ENCODE results near the gene ARL6IP4. TPM values are rescaled to one million over a fixed set of nuclear protein-coding genes. Genes with fewer than 3 reads are reported as not detected.
"Not testable (repeated sequence)": the region's sequence is repeated elsewhere in the genome, so short reads cannot be mapped to it uniquely, and the experiment has no call there.

ARL6IP4 gene
- total RNA-seq, 1 experiment from 2014 or later: 347 TPM

DNA sequence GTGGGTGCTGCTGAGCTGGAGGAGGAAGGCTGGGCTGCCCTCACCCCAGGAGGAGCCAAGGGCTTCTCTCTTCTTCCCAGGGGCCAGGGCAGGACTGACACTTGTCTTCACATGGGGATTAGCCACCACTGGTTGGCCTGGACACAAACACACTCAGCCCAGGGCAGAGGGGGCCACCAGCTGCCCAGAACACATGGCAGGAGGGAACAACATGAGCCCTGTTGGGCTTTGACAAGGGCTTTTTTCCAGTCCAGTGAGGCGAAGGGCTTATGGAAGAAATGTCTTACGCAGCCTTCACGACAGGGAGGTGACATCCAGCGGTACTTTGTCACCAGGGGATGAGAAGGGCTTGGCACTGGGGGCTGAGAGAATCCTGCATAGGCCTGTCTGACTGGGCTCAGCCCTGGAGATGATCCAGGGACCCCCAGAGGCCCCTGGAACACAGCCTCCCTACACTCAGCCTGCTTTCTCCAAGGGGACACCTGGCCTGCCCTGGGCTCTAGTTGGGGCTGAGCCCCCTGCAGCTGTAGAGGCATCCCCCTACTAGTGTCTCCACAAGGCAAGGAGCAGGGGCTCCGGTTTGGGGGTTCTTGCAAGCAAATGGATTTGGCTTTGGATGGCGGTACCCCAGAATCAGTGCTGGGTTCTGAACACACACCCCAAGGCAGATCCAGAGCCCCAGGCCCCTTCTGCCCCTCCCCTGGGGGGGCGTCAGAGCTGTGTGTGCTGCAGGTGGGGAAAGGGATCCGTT lies 18.9 kb downstream of the ARL6IP4 start:
- in situ Hi-C loops (cut with HindIII; ENCODE audit: low sequenced_read_pairs): no loop called here
- no peak for DNase-seq (ENCODE audit: low spot score)

DNA sequence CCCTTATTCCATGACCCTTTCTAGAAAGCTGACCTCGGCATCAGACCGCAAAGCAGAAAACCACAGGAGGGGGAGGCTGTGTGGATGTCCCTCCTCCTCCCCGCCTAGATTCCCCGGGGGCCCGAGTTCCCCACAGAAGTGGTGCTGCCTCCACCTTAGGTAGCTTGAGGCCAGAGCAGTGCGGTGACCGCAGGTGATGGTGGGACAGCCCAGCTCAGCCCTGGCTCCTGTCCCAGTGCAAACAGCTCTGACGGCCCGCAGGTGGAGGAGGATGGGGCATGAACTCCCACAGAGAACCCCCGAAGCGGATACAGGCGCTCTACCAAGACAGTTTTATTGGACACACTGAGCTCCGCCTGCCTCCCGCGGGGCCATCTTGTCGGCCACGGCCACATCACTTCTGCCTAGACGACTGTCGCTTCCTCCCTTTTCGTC lies 19.5 kb downstream of the ARL6IP4 start:
- no peak for DNase-seq (ENCODE audit: low spot score)
- in situ Hi-C loops (cut with HindIII; ENCODE audit: low sequenced_read_pairs): no loop called here

DNA sequence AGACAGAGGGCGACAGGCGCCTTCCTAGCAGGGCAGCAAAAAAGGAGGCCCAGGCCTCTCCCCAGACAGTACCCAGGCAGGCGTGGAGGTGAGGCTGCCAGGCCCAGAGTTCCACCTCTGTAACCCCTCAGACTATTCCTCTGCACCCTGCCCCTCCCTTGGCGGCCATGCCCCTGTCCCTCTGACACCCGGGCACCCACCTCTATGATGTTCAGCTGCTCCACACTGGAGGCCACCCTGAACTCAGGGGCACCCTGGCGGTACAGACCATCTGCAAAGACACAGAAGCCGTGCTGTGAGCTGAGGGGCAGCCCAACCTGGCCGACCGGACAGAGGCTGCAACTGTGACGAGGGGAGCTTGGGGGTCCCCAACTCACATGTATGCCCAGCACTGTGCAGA lies 20.1 kb downstream of the ARL6IP4 start:
- DNase-seq (ENCODE audit: low spot score): no peak
- in situ Hi-C loops (cut with HindIII; ENCODE audit: low sequenced_read_pairs): no loop called here

DNA sequence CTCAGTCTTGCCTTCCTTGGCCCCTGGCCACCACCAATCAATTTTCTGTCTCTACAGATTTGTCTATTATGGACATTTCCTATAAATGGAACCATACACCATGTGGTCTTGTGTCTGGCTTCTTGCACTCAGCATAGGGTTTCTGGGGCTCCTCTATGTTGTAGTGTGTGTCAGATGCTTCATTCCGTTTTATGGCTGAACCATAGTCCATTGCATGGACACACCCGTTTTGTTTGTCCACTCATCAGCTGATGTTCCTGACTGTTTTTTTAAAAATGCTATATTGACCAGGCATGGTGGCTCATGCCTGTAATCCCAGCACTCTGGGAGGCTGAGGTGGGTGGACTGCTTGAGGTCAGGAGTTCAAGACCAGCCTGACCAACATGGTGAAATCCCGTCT lies 21.0 kb downstream of the ARL6IP4 start:
- no peak for DNase-seq (ENCODE audit: low spot score)
- in situ Hi-C loops (cut with HindIII; ENCODE audit: low sequenced_read_pairs): no loop called here

DNA sequence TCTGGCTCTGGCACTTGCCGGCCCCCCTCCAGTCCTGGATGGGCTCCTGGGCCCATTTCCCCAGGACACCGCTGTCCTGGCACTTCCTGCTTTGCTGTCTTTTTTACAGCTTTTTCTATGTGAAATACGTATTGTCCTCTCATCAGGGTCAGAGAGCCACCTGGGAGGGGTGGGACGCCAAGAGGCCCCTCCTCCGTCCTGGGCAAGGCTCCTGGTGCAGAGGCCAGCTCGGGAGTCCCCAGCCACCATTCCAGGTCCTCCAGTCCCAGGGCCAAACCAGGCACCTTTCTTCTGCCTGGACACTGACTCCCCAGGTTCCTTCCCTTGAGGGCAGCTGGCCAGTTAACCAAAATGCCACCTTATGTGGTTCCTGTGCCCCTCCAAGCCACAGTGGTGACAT lies 22.8 kb downstream of the ARL6IP4 start:
- in situ Hi-C loops (cut with HindIII; ENCODE audit: low sequenced_read_pairs): no loop called here
- DNase-seq (ENCODE audit: low spot score): no peak

DNA sequence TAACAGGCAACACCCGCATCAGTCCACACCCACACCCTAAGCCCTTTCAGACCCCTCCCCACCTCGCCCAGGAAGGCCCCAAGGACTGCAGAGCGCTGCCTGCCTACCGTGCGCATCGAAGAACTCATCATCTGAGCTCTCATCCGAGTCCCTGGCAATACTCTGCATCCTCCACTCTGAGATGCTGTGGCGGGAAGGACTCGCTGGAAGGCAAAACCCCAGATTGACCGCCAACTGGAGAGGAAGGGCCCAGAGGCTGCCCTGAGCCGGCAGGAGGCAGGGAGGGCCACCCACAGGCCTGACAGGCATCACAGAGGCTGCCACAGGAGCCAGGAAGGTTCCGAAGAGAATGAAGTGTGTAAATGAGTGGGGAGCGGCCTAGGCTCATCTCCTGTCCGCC lies 23.8 kb downstream of the ARL6IP4 start:
- no peak for DNase-seq (ENCODE audit: low spot score)
- in situ Hi-C loops (cut with HindIII; ENCODE audit: low sequenced_read_pairs): no loop called here

DNA sequence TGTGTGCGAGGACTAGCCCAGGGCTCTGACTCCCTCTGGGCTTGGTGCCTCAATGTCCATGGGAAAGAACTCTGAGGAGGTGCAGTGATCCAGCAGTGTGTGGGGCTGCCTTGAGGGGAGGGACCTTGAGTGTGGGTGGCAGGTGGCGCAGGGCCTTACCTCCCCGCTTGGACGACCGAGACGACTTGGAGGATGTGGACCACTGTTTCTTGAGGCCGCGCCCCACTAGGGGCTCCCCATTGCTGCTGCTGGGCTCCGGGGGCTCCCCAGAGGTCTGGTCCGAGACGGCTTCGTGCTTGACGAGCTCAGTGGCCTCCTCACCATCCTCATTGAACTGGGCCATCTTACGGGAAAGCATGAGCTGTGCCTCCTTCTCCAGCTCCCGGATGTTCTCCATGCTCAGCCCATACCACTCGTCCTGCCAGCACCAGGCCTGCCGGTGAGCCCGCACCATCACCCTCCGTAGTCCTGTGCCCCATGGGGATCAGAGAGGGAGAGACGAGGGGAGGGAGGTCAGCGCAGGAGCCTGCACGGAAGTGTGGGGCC lies 24.7 kb downstream of the ARL6IP4 start:
- in situ Hi-C loops (cut with HindIII; ENCODE audit: low sequenced_read_pairs): no loop called here
- DNase-seq (ENCODE audit: low spot score): no peak

DNA sequence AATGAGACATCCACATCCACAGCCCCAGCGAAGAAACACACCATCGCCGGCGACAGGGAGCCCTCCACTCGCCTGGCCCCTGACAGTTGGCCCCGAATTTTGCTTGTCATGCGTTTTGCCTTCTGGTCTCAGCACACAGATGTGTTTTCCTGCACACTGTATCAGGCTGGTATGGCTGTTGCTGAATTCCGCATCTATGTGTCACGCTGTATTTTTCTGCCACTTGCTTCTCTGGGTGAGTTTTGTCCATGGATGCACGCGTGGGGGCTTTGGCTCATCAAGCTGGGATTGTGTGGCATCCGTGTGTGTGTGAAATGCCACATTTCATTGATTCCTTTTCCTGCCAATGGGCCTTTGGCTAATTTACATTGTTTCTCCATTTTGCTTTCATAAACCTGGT lies 26.5 kb downstream of the ARL6IP4 start:
- DNase-seq (ENCODE audit: low spot score): no peak
- in situ Hi-C loops (cut with HindIII; ENCODE audit: low sequenced_read_pairs): no loop called here

DNA sequence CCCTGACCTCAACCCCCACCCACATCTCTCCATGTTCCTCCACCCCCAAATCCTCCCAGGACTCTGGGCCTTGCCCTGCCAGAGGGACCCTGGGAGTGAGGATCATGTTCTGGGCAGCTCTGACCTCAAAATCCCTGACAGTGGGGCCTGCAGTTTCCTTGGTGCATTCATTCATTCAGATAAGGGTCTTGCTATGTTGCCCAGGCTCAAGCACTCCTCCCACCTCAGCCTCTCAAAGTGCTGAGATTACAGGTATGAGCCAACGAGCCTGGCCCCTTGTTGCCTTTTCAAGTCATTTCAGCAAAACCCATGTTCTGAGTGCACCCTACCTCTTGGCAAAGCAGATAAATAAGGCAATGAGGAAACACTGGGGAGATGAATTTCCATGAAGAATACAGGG lies 29.6 kb downstream of the ARL6IP4 start:
- in situ Hi-C loops (cut with HindIII; ENCODE audit: low sequenced_read_pairs): no loop called here

DNA sequence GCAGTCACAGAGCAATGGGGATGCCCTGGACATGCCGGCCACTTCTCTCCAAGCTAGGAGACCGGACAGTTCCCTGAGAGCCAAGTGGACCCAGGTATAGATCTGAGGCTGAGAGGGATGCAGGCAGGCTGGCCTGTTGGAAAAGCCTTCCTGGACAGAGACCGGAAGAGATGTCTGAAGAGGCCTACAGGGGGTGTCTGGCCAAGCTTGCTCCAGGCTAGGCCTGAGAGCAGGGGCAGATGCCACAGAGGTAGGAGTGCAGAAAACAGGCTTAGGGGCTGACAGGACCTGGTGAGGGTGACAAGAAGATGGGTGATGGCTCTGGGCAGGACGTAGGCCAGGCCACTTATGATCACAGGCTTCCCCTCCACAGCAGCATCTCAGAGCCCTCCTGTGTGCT lies 30.2 kb downstream of the ARL6IP4 start:
- no peak for DNase-seq (ENCODE audit: low spot score)
- in situ Hi-C loops (cut with HindIII; ENCODE audit: low sequenced_read_pairs): no loop called here

More for the DNA sequence above, 29.6 kb downstream of the ARL6IP4 start:
- DNase-seq (ENCODE audit: low spot score): no peak

DNA sequence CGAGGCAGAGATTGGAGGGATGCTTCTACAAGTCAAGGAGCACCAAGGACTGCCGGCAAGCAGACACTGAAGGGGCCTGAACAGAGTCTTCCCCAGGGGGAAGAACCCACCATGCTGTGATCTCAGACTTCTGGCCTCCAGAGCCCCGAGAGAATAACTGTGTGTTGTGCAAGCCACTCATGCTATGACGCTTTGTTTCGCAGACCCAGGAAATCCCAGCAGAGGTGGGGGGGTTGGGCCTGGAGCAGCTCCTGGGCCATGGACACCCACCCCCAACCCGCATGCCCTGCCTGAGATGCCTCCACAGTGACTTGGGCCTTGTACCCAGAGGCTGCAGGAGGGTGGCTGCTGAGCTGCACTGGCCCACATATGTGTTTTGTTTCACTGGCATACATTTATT lies 31.2 kb downstream of the ARL6IP4 start:
- in situ Hi-C loops (cut with HindIII; ENCODE audit: low sequenced_read_pairs): no loop called here

DNA sequence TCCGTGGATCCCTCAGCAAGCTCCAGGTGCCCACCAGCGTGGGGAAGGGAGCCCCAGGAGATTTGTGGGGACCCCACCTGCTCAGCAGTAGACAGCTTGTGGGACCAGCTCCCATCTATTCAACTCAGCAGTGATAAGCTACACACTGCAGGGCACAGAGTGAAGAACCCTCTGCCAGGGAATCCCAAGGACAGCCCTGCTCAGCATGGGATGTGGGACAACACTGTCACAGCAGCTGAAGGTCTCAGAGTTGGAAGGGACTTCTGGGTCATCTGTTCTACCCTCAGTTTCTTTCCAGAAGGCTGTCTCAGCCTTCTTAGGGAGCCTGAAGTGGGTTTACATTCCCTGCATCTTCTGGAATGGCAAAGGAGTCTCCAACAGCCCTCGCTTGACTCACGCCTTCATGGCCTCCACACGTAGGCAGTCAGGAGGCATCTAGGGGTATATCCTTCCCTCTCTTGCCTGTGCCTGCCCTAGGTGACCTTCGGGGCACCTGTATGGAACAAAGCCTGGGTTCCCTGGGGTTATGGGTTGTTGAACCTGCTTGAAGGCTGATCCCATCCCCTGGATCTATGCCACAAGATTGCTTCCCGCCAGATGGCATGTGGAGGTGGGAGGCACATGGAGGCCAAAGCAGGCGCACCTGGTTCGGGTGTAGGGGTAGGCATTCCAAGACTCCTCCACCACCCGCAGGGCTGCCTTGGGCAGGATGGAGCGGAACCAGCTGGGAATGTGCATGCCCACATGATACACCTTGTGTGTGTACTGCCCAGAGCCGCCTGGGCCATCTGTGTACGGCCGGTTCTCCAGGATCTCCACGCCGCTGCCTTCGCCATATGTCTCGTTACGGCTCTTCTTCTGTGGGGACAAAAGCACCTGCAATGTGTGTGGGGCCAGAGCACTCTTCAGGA lies 33.0 kb downstream of the ARL6IP4 start:
- in situ Hi-C loops (cut with HindIII; ENCODE audit: low sequenced_read_pairs): no loop called here
- DNase-seq (ENCODE audit: low spot score): peak; percentile 94

More for the DNA sequence above, 31.2 kb downstream of the ARL6IP4 start:
- DNase-seq (ENCODE audit: low spot score): no peak

DNA sequence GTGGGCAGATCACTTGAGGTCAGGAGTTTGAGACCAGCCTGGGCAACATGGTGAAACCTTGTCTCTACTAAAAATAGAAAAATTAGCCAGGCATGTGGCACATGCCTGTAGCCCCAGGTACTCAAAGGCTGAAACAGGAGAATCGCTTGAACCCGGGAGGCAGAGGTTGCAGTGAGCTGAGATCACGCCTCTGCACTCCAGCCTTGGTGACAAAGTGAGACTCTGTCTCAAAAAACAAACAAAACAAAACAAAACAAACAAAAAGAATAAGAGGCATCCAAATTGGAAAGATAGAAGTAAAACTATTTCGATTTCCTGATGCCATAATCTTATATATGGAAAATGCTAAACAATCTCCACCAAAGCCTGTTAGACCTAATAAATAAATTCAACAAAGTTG lies 34.0 kb downstream of the ARL6IP4 start:
- DNase-seq (ENCODE audit: low spot score); in situ Hi-C loops (cut with HindIII; ENCODE audit: low sequenced_read_pairs): not testable (repeated sequence)

DNA sequence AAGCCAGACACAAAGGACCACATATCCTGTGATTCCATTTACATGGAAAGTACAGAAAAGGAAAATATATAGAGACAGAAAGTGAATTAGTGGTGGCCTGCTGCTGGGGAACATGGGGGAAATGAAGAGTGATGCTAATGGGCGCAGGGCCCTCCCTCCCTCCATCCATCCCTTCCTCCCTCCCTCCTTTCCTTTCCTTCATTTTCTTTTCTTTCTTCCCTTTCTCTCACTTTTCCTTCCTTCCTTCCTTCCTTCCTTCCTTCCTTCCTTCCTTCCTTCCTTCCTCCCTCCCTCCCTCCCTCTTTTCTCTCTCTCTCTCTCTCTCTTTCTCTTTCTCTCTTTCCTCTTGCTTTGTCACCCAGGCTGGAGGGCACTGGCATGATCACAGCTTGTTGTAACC lies 37.3 kb downstream of the ARL6IP4 start:
- no peak for DNase-seq (ENCODE audit: low spot score)
- in situ Hi-C loops (cut with HindIII; ENCODE audit: low sequenced_read_pairs): no loop called here

DNA sequence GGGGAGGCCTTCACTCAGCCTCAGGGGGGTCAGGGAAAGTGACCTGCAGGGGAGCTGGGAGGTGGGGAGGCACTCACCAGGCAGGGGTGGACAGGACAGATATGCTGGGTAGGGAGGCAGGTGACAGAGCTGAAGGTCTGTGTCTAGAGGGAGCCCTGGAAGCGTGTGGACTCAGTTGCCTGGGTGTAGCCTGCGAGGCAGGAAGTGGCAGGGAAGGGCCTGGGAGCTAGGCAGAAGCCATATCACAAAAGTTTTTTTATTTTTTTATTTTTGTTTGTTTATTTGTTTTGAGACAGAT lies 39.3 kb downstream of the ARL6IP4 start:
- no peak for DNase-seq (ENCODE audit: low spot score)
- in situ Hi-C loops (cut with HindIII; ENCODE audit: low sequenced_read_pairs): no loop called here

DNA sequence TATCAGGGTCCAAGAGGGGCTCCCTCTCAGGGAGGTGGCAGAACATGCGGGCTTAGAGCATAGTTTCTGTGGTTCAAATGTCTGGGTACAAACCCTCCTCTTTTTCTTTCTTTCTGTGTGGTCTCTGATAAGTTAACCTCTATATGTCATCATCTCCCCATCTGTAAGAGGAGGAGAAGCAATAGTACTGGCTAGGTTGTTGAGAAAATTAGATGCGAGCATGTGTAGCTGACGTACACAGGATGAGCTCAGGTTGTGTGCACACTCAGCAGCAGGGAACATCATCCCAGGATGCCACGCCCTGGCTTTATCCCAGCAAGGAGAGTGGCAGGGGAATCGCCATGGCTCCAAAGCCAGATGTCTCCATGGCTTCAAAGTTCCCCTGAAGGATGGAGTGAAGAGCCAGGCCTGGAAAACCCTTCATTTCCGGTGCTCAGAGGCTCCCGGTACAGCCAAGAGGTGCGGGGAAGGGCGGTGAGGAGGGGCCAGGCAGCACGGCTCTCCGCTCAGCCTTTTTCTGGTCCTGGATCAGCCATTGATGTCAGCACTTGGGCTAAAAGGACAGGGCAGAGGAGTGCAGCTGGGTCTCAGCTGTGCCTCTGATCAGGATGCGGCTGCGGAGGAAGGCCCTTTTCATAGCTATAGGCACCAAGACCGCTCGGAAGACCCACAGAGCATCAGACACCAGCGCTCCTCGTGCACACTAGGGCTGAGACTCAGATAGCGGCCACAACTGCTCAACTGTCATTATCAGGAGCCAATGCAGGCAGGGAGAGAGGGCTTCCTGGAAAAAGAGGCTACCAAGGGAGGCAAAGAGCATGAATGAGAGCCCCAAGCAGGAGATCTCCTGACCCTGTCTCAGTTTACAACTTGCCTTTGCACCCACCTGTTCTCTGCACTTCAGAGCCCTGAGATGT lies 41.5 kb downstream of the ARL6IP4 start:
- DNase-seq (ENCODE audit: low spot score): no peak
- in situ Hi-C loops (cut with HindIII; ENCODE audit: low sequenced_read_pairs): no loop called here

DNA sequence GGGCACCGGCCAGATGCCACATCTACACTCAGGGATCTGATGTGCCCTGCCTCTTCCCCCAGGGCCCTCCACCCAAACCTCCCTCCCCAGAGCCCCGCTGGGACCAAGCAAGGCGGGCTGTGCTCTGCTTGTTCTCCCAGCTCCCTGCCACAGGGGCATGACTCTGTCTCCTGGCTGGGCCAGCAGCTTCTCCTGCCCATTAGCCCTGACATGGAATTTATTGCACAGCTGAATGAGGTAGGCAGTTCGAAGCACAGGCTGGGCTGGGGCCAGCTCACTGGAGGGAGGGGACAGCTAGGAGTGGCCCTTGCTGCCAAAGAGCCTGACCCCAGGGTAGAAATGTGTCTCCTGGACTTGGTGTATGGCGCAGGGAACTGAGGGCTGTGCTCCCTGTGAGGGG lies 42.4 kb downstream of the ARL6IP4 start:
- in situ Hi-C loops (cut with HindIII; ENCODE audit: low sequenced_read_pairs): no loop called here
- no peak for DNase-seq (ENCODE audit: low spot score)

DNA sequence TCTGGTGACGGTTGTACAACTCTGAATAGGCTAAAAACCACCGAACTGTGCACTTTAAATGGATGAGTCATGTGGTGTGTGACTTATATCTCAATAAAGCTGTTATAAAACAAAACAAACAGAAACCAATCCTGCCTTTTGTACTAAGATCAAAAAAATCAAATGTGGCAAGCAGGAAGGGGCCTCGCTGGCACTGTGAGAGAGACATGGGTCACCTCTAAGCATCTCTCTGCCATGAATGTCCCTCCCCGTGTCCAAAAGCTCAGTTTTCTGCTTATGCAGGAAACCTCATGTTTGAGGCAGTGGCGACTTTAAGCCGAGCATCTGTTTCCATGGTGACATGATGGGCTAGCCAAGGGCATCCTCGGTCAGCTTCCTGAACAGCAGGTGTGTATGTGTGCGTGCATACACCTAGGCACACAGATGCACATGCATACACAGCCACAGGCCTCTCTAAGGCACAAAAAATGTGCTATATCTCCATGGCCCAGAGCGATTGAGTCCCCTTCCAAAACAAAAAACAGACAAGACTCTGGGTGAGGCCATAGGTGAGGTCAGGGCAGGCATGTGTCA lies 44.4 kb downstream of the ARL6IP4 start:
- peak; percentile 69 for DNase-seq (ENCODE audit: low spot score)
- in situ Hi-C loops (cut with HindIII; ENCODE audit: low sequenced_read_pairs): no loop called here

Measured in G401 (cell line).